ENCODE measurements around the gene SRSF3. TPM values are rescaled to one million over a fixed set of nuclear protein-coding genes. Genes with fewer than 3 reads are reported as not detected.

Gene SRSF3
- total RNA-seq, 2 donors from 2014 or later: 88.5 to 120 TPM

- Histone ChIP-seq H3K36me3 (peaks cover 27% of the 10 kb centered on the region), H3K27me3 (replicated peaks; ENCODE audit: insufficient read depth) (no peaks in the 10 kb centered on the region), H3K9me3 (no peaks in the 10 kb centered on the region), H3K27ac (peak overlapping the region; percentile 95 to 99), H3K4me3 (peak overlapping the region; percentile 98), H3K4me1 (ENCODE audit: control insufficient read depth in 1 of 2, low read depth in 2 of 2) (peaks cover 30 to 44% of the 10 kb centered on the region in 2 donors)
- no peak for DNase-seq (ENCODE audit: low spot score)
- TF ChIP-seq CTCF (IDR thresholded peaks at IDR 0.05): no peak
- no peak for ATAC-seq (ENCODE audit: insufficient number of reproducible peaks, low FRiP score, low read depth)
Measured at GRCh38 chr6:36594816-36595643, 868 bp downstream of the SRSF3 start.

GRCh38 chr6:36596356-36596755 lies 2.2 kb downstream of the SRSF3 start:
- ATAC-seq (ENCODE audit: insufficient number of reproducible peaks, low FRiP score, low read depth): no peak
- peak overlapping the region; percentile 95 to 99 for H3K27ac ChIP-seq
- no peaks in the 10 kb centered on the region for H3K27me3 ChIP-seq (replicated peaks; ENCODE audit: insufficient read depth)
- H3K4me1 ChIP-seq (ENCODE audit: control insufficient read depth in 1 of 2, low read depth in 2 of 2): peaks cover 41 to 56% of the 10 kb centered on the region in 2 donors
- H3K4me3 ChIP-seq: peak overlapping the region; percentile 98
- no peaks in the 10 kb centered on the region for H3K9me3 ChIP-seq
- TF ChIP-seq CTCF (IDR thresholded peaks at IDR 0.05): no peak
- DNase-seq (ENCODE audit: low spot score): no peak
- peaks cover 38% of the 10 kb centered on the region for H3K36me3 ChIP-seq

- DNase-seq (ENCODE audit: low spot score) (no peak), ATAC-seq (ENCODE audit: insufficient number of reproducible peaks, low FRiP score, low read depth) (no peak)
- Histone ChIP-seq H3K27ac (no peak overlapping the region), H3K9me3 (no peaks in the 10 kb centered on the region), H3K4me1 (ENCODE audit: control insufficient read depth in 1 of 2, low read depth in 2 of 2) (peaks cover 49 to 70% of the 10 kb centered on the region in 2 donors), H3K36me3 (peaks cover 47% of the 10 kb centered on the region), H3K27me3 (replicated peaks; ENCODE audit: insufficient read depth) (no peaks in the 10 kb centered on the region), H3K4me3 (peak overlapping the region; percentile 98)
- TF ChIP-seq CTCF (IDR thresholded peaks at IDR 0.05): no peak
Measured at GRCh38 chr6:36597775-36598174, 3.6 kb downstream of the SRSF3 start.

- no peak for DNase-seq (ENCODE audit: low spot score)
- Histone ChIP-seq H3K9me3 (no peaks in the 10 kb centered on the region), H3K27ac (no peak overlapping the region), H3K27me3 (replicated peaks; ENCODE audit: insufficient read depth) (no peaks in the 10 kb centered on the region), H3K36me3 (peaks cover 52% of the 10 kb centered on the region), H3K4me1 (ENCODE audit: control insufficient read depth in 1 of 2, low read depth in 2 of 2) (peaks cover 49 to 72% of the 10 kb centered on the region in 2 donors), H3K4me3 (peak overlapping the region; percentile 98)
- no peak for ATAC-seq (ENCODE audit: insufficient number of reproducible peaks, low FRiP score, low read depth)
- TF ChIP-seq CTCF (IDR thresholded peaks at IDR 0.05): no peak
Measured at GRCh38 chr6:36598326-36598725, 4.2 kb downstream of the SRSF3 start.

- TF ChIP-seq CTCF (IDR thresholded peaks at IDR 0.05): no peak
- peaks cover 54 to 72% of the 10 kb centered on the region in 2 donors for H3K4me1 ChIP-seq (ENCODE audit: control insufficient read depth in 1 of 2, low read depth in 2 of 2)
- H3K36me3 ChIP-seq: peaks cover 56% of the 10 kb centered on the region
- H3K4me3 ChIP-seq: peak overlapping the region; percentile 98
- no peak overlapping the region for H3K27ac ChIP-seq
- no peaks in the 10 kb centered on the region for H3K27me3 ChIP-seq (replicated peaks; ENCODE audit: insufficient read depth)
- H3K9me3 ChIP-seq: no peaks in the 10 kb centered on the region
- DNase-seq (ENCODE audit: low spot score) (no peak), ATAC-seq (ENCODE audit: insufficient number of reproducible peaks, low FRiP score, low read depth) (no peak)
Measured at GRCh38 chr6:36598739-36599318, 4.7 kb downstream of the SRSF3 start.
